ENCODE data around the gene FCN1.

The FCN1 gene

GRCh38 chr9:134943836-134944235, 26.1 kb upstream of the FCN1 start:
- no peaks in the 10 kb centered on the region for H3K36me3 Mint-ChIP-seq
- H3K4me3 Mint-ChIP-seq, result no peak overlapping the region
- H3K27me3 Mint-ChIP-seq, result no peaks in the 10 kb centered on the region
- H3K4me1 Mint-ChIP-seq, result no peaks in the 10 kb centered on the region
- no peaks in the 10 kb centered on the region for H3K9me3 Mint-ChIP-seq
- no peak overlapping the region for H3K27ac Mint-ChIP-seq

DNA sequence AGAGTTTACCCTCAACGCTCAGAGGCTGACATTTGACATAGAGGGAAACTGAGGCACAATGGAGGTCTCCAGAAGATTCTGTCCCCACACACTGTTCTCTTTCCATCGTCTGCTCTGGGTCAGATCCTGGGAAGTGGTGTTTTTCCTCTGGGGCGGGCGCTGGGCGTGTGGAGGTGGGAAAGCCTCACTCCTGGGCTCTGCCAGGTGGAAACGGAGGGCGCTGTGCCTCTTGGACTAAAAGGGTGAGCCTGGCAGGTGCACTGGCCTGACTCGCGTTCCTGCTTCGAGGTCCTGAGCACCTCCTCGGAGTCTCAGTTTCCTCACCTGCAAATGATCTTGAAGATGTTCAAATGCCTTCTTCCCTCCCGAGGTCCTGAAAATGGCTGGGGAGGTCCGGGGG, 25.7 kb upstream of the FCN1 start:
- no peaks in the 10 kb centered on the region for H3K9me3 Mint-ChIP-seq
- no peak overlapping the region for H3K4me3 Mint-ChIP-seq
- no peaks in the 10 kb centered on the region for H3K4me1 Mint-ChIP-seq
- H3K36me3 Mint-ChIP-seq, result no peaks in the 10 kb centered on the region
- no peaks in the 10 kb centered on the region for H3K27me3 Mint-ChIP-seq
- H3K27ac Mint-ChIP-seq, result no peak overlapping the region

GRCh38 chr9:134942788-134943184, 25.1 kb upstream of the FCN1 start:
- H3K36me3 Mint-ChIP-seq, result no peaks in the 10 kb centered on the region
- no peaks in the 10 kb centered on the region for H3K9me3 Mint-ChIP-seq
- no peaks in the 10 kb centered on the region for H3K4me1 Mint-ChIP-seq
- no peak overlapping the region for H3K4me3 Mint-ChIP-seq
- H3K27me3 Mint-ChIP-seq, result no peaks in the 10 kb centered on the region
- no peak overlapping the region for H3K27ac Mint-ChIP-seq

DNA sequence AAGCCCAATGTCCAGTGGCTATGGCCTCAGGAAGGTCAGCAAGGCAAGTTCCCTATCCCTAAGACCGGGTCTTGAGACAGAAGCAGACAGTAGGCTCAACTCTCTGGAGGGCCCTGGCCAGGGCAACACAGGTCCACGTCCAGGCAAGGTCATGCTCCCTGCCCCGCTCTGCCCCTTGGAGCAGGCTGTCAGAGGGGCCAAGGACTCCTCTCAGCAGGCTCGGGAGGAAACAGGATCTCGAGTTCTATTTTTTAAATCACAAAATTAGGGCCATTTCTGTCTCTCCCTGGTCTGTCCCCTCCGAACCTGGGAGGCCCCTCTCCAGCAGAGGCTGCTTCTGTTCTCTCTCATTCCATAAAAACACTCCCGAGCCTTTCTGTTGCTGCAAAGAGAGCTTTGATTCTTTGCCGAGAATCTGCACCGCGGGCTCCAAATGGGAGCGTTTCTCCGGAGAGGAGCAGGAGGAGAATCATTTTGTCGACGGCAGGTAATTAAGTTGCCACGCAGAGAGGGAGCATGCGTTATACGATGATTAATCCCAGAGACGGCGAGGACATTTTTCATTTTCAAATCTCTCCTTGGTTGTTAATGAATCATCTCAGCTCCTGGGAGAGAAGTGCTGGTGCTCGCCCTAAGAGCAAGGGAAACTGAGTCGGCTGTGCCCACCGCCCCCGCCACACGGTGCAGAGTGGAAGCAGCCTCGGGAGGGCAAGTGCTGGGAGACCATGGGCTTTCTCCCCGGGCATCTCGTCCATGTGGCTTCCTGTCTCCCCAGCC, 24.5 kb upstream of the FCN1 start:
- Mint-ChIP-seq H3K4me1 (no peaks in the 10 kb centered on the region), H3K4me3 (no peak overlapping the region), H3K36me3 (no peaks in the 10 kb centered on the region), H3K27me3 (no peaks in the 10 kb centered on the region), H3K27ac (no peak overlapping the region), H3K9me3 (no peaks in the 10 kb centered on the region)

- Mint-ChIP-seq H3K36me3 (no peaks in the 10 kb centered on the region), H3K9me3 (no peaks in the 10 kb centered on the region), H3K27me3 (no peaks in the 10 kb centered on the region), H3K27ac (no peak overlapping the region), H3K4me1 (no peaks in the 10 kb centered on the region), H3K4me3 (no peak overlapping the region)
Observed at GRCh38 chr9:134940236-134941208, 22.8 kb upstream of the FCN1 start.

GRCh38 chr9:134939836-134940235, 22.1 kb upstream of the FCN1 start:
- Mint-ChIP-seq H3K36me3 (no peaks in the 10 kb centered on the region), H3K27me3 (no peaks in the 10 kb centered on the region)

GRCh38 chr9:134939080-134939733, 21.5 kb upstream of the FCN1 start:
- Mint-ChIP-seq H3K27me3 (no peaks in the 10 kb centered on the region), H3K36me3 (no peaks in the 10 kb centered on the region), H3K9me3 (no peaks in the 10 kb centered on the region), H3K4me3 (no peak overlapping the region), H3K27ac (no peak overlapping the region), H3K4me1 (no peaks in the 10 kb centered on the region)

More at GRCh38 chr9:134939836-134940235, 22.1 kb upstream of the FCN1 start:
- H3K4me3 Mint-ChIP-seq, result no peak overlapping the region
- H3K9me3 Mint-ChIP-seq, result no peaks in the 10 kb centered on the region
- no peaks in the 10 kb centered on the region for H3K4me1 Mint-ChIP-seq
- no peak overlapping the region for H3K27ac Mint-ChIP-seq

GRCh38 chr9:134938346-134939079, 20.8 kb upstream of the FCN1 start:
- no peaks in the 10 kb centered on the region for H3K4me1 Mint-ChIP-seq
- no peak overlapping the region for H3K4me3 Mint-ChIP-seq
- H3K9me3 Mint-ChIP-seq, result no peaks in the 10 kb centered on the region
- H3K27ac Mint-ChIP-seq, result no peak overlapping the region
- no peaks in the 10 kb centered on the region for H3K27me3 Mint-ChIP-seq
- no peaks in the 10 kb centered on the region for H3K36me3 Mint-ChIP-seq

GRCh38 chr9:134937566-134938345, 20.0 kb upstream of the FCN1 start:
- no peak overlapping the region for H3K4me3 Mint-ChIP-seq
- no peaks in the 10 kb centered on the region for H3K4me1 Mint-ChIP-seq
- no peaks in the 10 kb centered on the region for H3K27me3 Mint-ChIP-seq
- no peaks in the 10 kb centered on the region for H3K36me3 Mint-ChIP-seq
- H3K27ac Mint-ChIP-seq, result no peak overlapping the region
- no peaks in the 10 kb centered on the region for H3K9me3 Mint-ChIP-seq

- peaks cover 3% of the 10 kb centered on the region for H3K27me3 Mint-ChIP-seq
- H3K9me3 Mint-ChIP-seq, result no peaks in the 10 kb centered on the region
- no peaks in the 10 kb centered on the region for H3K4me1 Mint-ChIP-seq
- H3K4me3 Mint-ChIP-seq, result no peak overlapping the region
- no peaks in the 10 kb centered on the region for H3K36me3 Mint-ChIP-seq
- H3K27ac Mint-ChIP-seq, result no peak overlapping the region
Observed at GRCh38 chr9:134937164-134937555, 19.4 kb upstream of the FCN1 start.

- Mint-ChIP-seq H3K27ac (no peak overlapping the region), H3K4me3 (no peak overlapping the region), H3K27me3 (peaks cover 6% of the 10 kb centered on the region), H3K4me1 (no peaks in the 10 kb centered on the region), H3K36me3 (no peaks in the 10 kb centered on the region), H3K9me3 (no peaks in the 10 kb centered on the region)
Observed at GRCh38 chr9:134936346-134937163, 18.8 kb upstream of the FCN1 start.

- no peak overlapping the region for H3K4me3 Mint-ChIP-seq
Observed at GRCh38 chr9:134935701-134936345, 18.1 kb upstream of the FCN1 start.

GRCh38 chr9:134935056-134935640, 17.4 kb upstream of the FCN1 start:
- Mint-ChIP-seq H3K4me3 (no peak overlapping the region), H3K4me1 (no peaks in the 10 kb centered on the region), H3K27ac (no peak overlapping the region), H3K36me3 (no peaks in the 10 kb centered on the region), H3K27me3 (peaks cover 10% of the 10 kb centered on the region), H3K9me3 (no peaks in the 10 kb centered on the region)

More at GRCh38 chr9:134935701-134936345, 18.1 kb upstream of the FCN1 start:
- Mint-ChIP-seq H3K9me3 (no peaks in the 10 kb centered on the region), H3K36me3 (no peaks in the 10 kb centered on the region), H3K27ac (no peak overlapping the region), H3K27me3 (peaks cover 6% of the 10 kb centered on the region), H3K4me1 (no peaks in the 10 kb centered on the region)

Data from activated naive CD4-positive, alpha-beta T cell treated with anti-CD3 and anti-CD28 coated beads, Interleukin-2, amount 50 U/mL, for 24 hours (primary cell).